CD4-positive, alpha-beta memory T cell (primary cell): ENCODE data around the gene NMRK2. TPM values are rescaled to one million over a fixed set of nuclear protein-coding genes. Genes with fewer than 3 reads are reported as not detected.

Source experiments
- CTCF ChIA-PET: fragments of 350-600 bp; sonication (Branson Sonifier 250); formaldehyde crosslinking; loops from one replicate; lab custom pipeline; 2021; ENCODE audit warnings: inconsistent platforms; ENCODE audit not compliant: partially characterized antibody; lab: Charles Lee
- POLR2A ChIA-PET: fragments of 350-600 bp; sonication (Branson Sonifier 250); formaldehyde crosslinking; loops from one replicate; lab custom pipeline; 2021; ENCODE audit not compliant: partially characterized antibody; lab: Charles Lee
- DNase-seq, 5 donors: peaks; one replicate each; pipeline versions ENCODE4 v3.0.0 to v3.0.0-alpha.2; 2020 to 2022; ENCODE audit warnings: mixed read lengths in 1 of 5
- H3K27ac ChIP-seq: one replicate; pipeline ENCODE4 v1.7.0; 2013; ENCODE audit warnings: low read depth, low read length
- H3K27me3 ChIP-seq: 2 replicates; pipeline ENCODE4 v1.7.0; 2013; ENCODE audit warnings: mild to moderate bottlenecking, low read length, moderate library complexity; ENCODE audit not compliant: insufficient read depth
- H3K36me3 ChIP-seq: 2 replicates; pipeline ENCODE4 v1.7.0; 2013; ENCODE audit warnings: mild to moderate bottlenecking, low read length, moderate library complexity; ENCODE audit not compliant: insufficient read depth
- H3K4me1 ChIP-seq: 2 replicates; pipeline ENCODE4 v1.7.0; 2013; ENCODE audit warnings: mild to moderate bottlenecking, low read length, moderate library complexity; ENCODE audit not compliant: insufficient read depth
- H3K4me3 ChIP-seq, 2 donors: one replicate each; pipeline ENCODE4 v1.7.0; 2013; ENCODE audit warnings: low read length in 2 of 2, mild to moderate bottlenecking in 1 of 2
- H3K9me3 ChIP-seq, 2 donors: one replicate each; pipeline ENCODE4 v1.7.0; 2013; ENCODE audit warnings: low read length in 2 of 2, control low read depth in 1 of 2; ENCODE audit not compliant: control insufficient read depth in 1 of 2
- H3K27ac Mint-ChIP-seq, 7 donors: one replicate each; pipeline ENCODE4 v1.8.0; 2020 to 2021; ENCODE audit warnings: mixed read lengths in 7 of 7, mild to moderate bottlenecking in 6 of 7, inconsistent platforms in 3 of 7, moderate library complexity in 3 of 7
- H3K27me3 Mint-ChIP-seq, 2 donors: one replicate each; pipeline ENCODE4 v1.8.0; 2020 to 2021; ENCODE audit warnings: mixed read lengths in 2 of 2
- H3K36me3 Mint-ChIP-seq, 2 donors: one replicate each; pipeline ENCODE4 v1.8.0; 2020 to 2021; ENCODE audit warnings: mixed read lengths in 2 of 2, inconsistent platforms in 1 of 2, mild to moderate bottlenecking in 1 of 2
- H3K4me1 Mint-ChIP-seq, 4 donors: one replicate each; pipeline ENCODE4 v1.8.0; 2020 to 2021; ENCODE audit warnings: mixed read lengths in 4 of 4, mild to moderate bottlenecking in 1 of 4
- H3K4me3 Mint-ChIP-seq, 8 donors: one replicate each; pipeline ENCODE4 v1.8.0; 2020 to 2021; ENCODE audit warnings: mixed read lengths in 8 of 8, mild to moderate bottlenecking in 7 of 8, moderate library complexity in 6 of 8, inconsistent platforms in 3 of 8
- H3K9me3 Mint-ChIP-seq, 8 donors: one replicate each; pipeline ENCODE4 v1.8.0; 2020 to 2021; ENCODE audit warnings: mixed read lengths in 8 of 8, mild to moderate bottlenecking in 5 of 8, inconsistent platforms in 3 of 8, moderate library complexity in 1 of 8
- intact Hi-C: fragments of 100-400 bp; cut with micrococcal nuclease; formaldehyde crosslinking; loops from one replicate; pipeline ENCODE4 v1.15.1; 2023
- polyA plus RNA-seq, 2 donors: library from polyadenylated mRNA; unstranded; fragments of 300-500 nt; fragmentation: Illumina TruSeq; gene quantifications; one replicate each; pipeline ENCODE4 v1.2.3, GENCODE V29; 2021
- total RNA-seq, 2 experiments: library from RNA; stranded (reverse); gene quantifications; one replicate each; pipeline ENCODE4 v1.2.3, GENCODE V29; 2021

NMRK2 gene
- total and polyA plus RNA-seq, 4 experiments from 2014 or later, result not detected

GRCh38 chr19:3980353-3981251 is 47.7 kb downstream of the NMRK2 start:
- Histone ChIP-seq H3K4me3 (no peak overlapping the region), H3K9me3 (no peaks in the 10 kb centered on the region), H3K27ac (no peak overlapping the region), H3K36me3 (peaks cover 84% of the 10 kb centered on the region), H3K4me1 (peaks cover 32% of the 10 kb centered on the region), H3K27me3 (no peaks in the 10 kb centered on the region)
- H3K4me3 Mint-ChIP-seq, result no peak overlapping the region
- peak overlapping the region in 2 of 7 donors; percentile 41 to 89 for H3K27ac Mint-ChIP-seq
- POLR2A ChIA-PET, result interaction anchor here (0.6 to 7.2 kb wide), 4 partner anchors 10 to 35 kb away, joined by 3 to 106 read pairs (median 4); partner anchors contain the start of gene DAPK3
- peaks cover 60 to 85% of the 10 kb centered on the region in 2 donors for H3K36me3 Mint-ChIP-seq
- H3K4me1 Mint-ChIP-seq, result peaks cover 12 to 52% (median 25%) of the 10 kb centered on the region in 4 donors
- CTCF ChIA-PET, result interaction anchor here (1.0 kb wide), 1 partner anchor 9 kb away, joined by 3 read pairs; no protein-coding TSS in a partner anchor
- H3K27me3 Mint-ChIP-seq, result no peaks in the 10 kb centered on the region
- intact Hi-C loops, result no loop called here
- peaks cover 0 to 21% (median 0%) of the 10 kb centered on the region in 8 donors for H3K9me3 Mint-ChIP-seq
- DNase-seq, result no peak

GRCh38 chr19:3981373-3981735 is 48.5 kb downstream of the NMRK2 start:
- Histone ChIP-seq H3K9me3 (no peaks in the 10 kb centered on the region), H3K4me1 (peaks cover 39% of the 10 kb centered on the region), H3K27ac (no peak overlapping the region), H3K36me3 (peaks cover 76% of the 10 kb centered on the region), H3K27me3 (no peaks in the 10 kb centered on the region), H3K4me3 (no peak overlapping the region)
- H3K4me3 Mint-ChIP-seq, result peak overlapping the region in 3 of 8 donors; percentile 25 to 46 (median 39)
- DNase-seq, result no peak
- peaks cover 16 to 60% (median 30%) of the 10 kb centered on the region in 4 donors for H3K4me1 Mint-ChIP-seq
- CTCF ChIA-PET, result interaction anchor here (1.2 kb wide), 1 partner anchor 10 kb away, joined by 4 read pairs; the partner anchor contains the start of gene DAPK3
- no peaks in the 10 kb centered on the region for H3K27me3 Mint-ChIP-seq
- H3K36me3 Mint-ChIP-seq, result peaks cover 60 to 79% of the 10 kb centered on the region in 2 donors
- POLR2A ChIA-PET, result interaction anchor here (7.2 kb wide), 1 partner anchor 11 kb away, joined by 106 read pairs; the partner anchor contains the start of gene DAPK3
- H3K27ac Mint-ChIP-seq, result peak overlapping the region in 2 of 7 donors; percentile 73 to 81
- peaks cover 0 to 16% (median 0%) of the 10 kb centered on the region in 8 donors for H3K9me3 Mint-ChIP-seq
- intact Hi-C loops, result no loop called here

GRCh38 chr19:3981736-3982681 is 49.1 kb downstream of the NMRK2 start:
- H3K36me3 Mint-ChIP-seq, result peaks cover 58 to 76% of the 10 kb centered on the region in 2 donors
- peaks cover 0 to 16% (median 0%) of the 10 kb centered on the region in 8 donors for H3K9me3 Mint-ChIP-seq
- Histone ChIP-seq H3K4me1 (peaks cover 46% of the 10 kb centered on the region), H3K27ac (peak overlapping the region; percentile 91), H3K36me3 (peaks cover 69% of the 10 kb centered on the region), H3K27me3 (no peaks in the 10 kb centered on the region), H3K9me3 (no peaks in the 10 kb centered on the region), H3K4me3 (no peak overlapping the region)
- H3K27me3 Mint-ChIP-seq, result no peaks in the 10 kb centered on the region
- ChIA-PET CTCF (interaction anchor here (1.1 to 1.2 kb wide), 2 partner anchors 11 to 158 kb away, joined by 4 read pairs; partner anchors contain the start of gene DAPK3), POLR2A (interaction anchor here (7.2 kb wide), 1 partner anchor 12 kb away, joined by 106 read pairs; the partner anchor contains the start of gene DAPK3)
- peak overlapping the region in 5 of 8 donors; percentile 10 to 98 (median 31) for H3K4me3 Mint-ChIP-seq
- peak overlapping the region in 3 of 7 donors; percentile 17 to 79 (median 30) for H3K27ac Mint-ChIP-seq
- intact Hi-C loops, result no loop called here
- no peak for DNase-seq
- peaks cover 20 to 65% (median 35%) of the 10 kb centered on the region in 4 donors for H3K4me1 Mint-ChIP-seq

- intact Hi-C loops, result no loop called here
- H3K36me3 Mint-ChIP-seq, result peaks cover 49 to 72% of the 10 kb centered on the region in 2 donors
- peaks cover 60% of the 10 kb centered on the region for H3K36me3 ChIP-seq
- H3K27ac ChIP-seq, result peak overlapping the region; percentile 91
- DNase-seq, result peak in 1 of 5 donors; percentile 3
- CTCF ChIA-PET, result interaction anchor here (1.1 kb wide), 1 partner anchor 157 kb away, joined by 4 read pairs; no protein-coding TSS in a partner anchor
- no peaks in the 10 kb centered on the region for H3K9me3 ChIP-seq
- H3K27ac Mint-ChIP-seq, result peak overlapping the region; percentile 89 to 98 (median 97)
- H3K27me3 Mint-ChIP-seq, result no peaks in the 10 kb centered on the region
- peak overlapping the region; percentile 78 to 98 (median 97) for H3K4me3 Mint-ChIP-seq
- peaks cover 22 to 68% (median 39%) of the 10 kb centered on the region in 4 donors for H3K4me1 Mint-ChIP-seq
- H3K4me1 ChIP-seq, result peaks cover 54% of the 10 kb centered on the region
- H3K4me3 ChIP-seq, result no peak overlapping the region
- peaks cover 0 to 13% (median 0%) of the 10 kb centered on the region in 8 donors for H3K9me3 Mint-ChIP-seq
- no peaks in the 10 kb centered on the region for H3K27me3 ChIP-seq
- POLR2A ChIA-PET, result interaction anchor here (0.8 to 7.2 kb wide), 4 partner anchors 7 to 122 kb away, joined by 3 to 106 read pairs (median 20); partner anchors contain the start of gene DAPK3
These were observed 50.1 kb downstream of the NMRK2 start for GRCh38 chr19:3982701-3983541.

- H3K27ac ChIP-seq, result peak overlapping the region; percentile 91
- H3K27me3 Mint-ChIP-seq, result no peaks in the 10 kb centered on the region
- peak overlapping the region; percentile 67 to 93 for H3K4me3 ChIP-seq
- peaks cover 45 to 67% of the 10 kb centered on the region in 2 donors for H3K36me3 Mint-ChIP-seq
- peak overlapping the region; percentile 96 to 98 (median 97) for H3K4me3 Mint-ChIP-seq
- H3K9me3 ChIP-seq, result no peaks in the 10 kb centered on the region
- no peak for DNase-seq
- H3K4me1 ChIP-seq, result peaks cover 59% of the 10 kb centered on the region
- peaks cover 55% of the 10 kb centered on the region for H3K36me3 ChIP-seq
- ChIA-PET POLR2A (interaction anchor here (0.8 to 7.2 kb wide), 8 partner anchors 7 to 197 kb away, joined by 3 to 106 read pairs (median 18); partner anchors contain the start of genes DAPK3 and PIAS4), CTCF (no interaction called here)
- H3K27ac Mint-ChIP-seq, result peak overlapping the region; percentile 94 to 99 (median 97)
- peaks cover 21 to 64% (median 40%) of the 10 kb centered on the region in 4 donors for H3K4me1 Mint-ChIP-seq
- peaks cover 0 to 10% (median 0%) of the 10 kb centered on the region in 8 donors for H3K9me3 Mint-ChIP-seq
- H3K27me3 ChIP-seq, result no peaks in the 10 kb centered on the region
- intact Hi-C loops, result no loop called here
These were observed 50.7 kb downstream of the NMRK2 start for GRCh38 chr19:3983542-3983914.
